ENCODE measurements around the gene TASP1.
"Not testable (repeated sequence)": the region's sequence is repeated elsewhere in the genome, so short reads cannot be mapped to it uniquely, and the experiment has no call there.

TASP1 gene

DNA sequence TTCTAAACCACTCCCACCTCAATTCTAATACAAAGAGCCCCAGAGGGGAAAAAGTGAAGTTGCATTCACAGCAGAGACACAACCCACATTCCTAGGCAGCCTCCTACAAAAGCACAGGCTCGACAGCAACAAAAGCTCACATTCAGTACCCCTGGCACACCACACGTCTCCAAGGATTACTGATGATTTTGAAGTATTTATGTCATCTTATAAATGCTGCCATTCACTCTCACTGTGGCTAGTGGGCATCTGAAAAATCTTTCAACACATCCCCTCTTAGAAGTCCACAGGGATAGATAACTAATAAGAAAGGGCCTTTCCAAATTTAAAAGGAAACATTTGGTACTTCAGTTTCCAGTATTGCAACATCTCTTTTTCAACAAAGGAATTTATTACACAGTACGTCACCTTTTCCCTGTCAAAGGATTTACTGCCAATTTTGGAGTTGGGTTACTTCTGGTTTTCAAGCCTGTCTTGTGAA is 146.7 kb downstream of the TASP1 start:
- DNase-seq (ENCODE audit: low spot score), result no peak

DNA sequence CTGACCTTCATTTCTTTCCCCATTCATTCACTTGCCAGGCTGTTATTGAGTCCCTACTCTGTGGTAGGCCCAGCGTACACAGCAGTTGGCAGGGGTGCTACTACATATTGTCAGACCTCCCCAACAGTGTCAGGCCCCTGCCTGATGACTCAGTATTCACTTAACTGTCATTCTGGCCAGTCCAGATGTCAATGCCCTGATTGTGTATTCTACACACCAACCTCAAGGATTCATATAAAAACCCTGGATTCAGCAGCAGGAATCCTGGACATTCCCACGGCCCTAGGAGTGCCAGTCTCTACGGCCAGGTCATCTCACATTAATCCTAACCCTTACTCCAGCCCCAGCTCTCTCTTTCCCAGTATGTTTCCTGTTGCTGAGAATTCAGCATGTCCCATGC is 151.5 kb downstream of the TASP1 start:
- no peak for DNase-seq (ENCODE audit: low spot score)

GRCh38 chr20:13486694-13487093 is 152.0 kb downstream of the TASP1 start:
- DNase-seq (ENCODE audit: low spot score), result no peak

DNA sequence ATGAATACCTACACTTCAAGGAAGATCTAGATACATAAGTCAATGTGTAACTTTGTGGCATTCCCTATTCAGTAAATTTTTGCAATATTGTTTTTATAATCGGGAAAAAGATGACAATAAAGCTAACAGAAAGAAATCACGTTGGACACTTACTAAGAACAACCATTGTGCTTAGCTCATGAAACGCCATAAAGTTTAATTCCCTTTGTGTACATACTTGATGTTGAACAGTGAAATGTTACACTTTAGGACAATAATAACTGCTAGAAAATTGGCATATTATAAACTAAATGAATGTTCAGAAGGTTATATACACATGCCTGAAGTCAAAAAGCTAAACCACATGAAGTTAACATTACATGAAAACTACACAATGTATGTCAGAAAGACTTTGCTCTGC is 153.2 kb downstream of the TASP1 start:
- DNase-seq (ENCODE audit: low spot score), result no peak

DNA sequence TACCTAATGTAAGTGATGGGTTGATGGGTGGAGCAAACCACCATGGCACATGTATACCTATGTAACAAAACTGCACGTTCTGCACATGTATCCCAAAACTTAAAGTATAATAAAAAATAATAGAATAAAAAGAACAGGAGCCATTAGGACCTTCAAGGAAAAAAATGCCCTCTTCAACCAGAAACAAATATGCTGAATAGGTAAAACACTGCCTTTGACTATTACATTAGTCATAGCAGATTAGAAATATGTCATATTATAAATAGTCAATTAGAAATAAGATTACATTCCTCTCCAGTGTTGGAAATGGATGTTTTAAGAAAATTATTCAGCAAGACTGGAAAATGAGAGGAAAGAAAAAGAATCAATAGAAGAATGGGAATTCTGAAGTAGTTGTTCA is 153.7 kb downstream of the TASP1 start:
- DNase-seq (ENCODE audit: low spot score), result not testable (repeated sequence)

DNA sequence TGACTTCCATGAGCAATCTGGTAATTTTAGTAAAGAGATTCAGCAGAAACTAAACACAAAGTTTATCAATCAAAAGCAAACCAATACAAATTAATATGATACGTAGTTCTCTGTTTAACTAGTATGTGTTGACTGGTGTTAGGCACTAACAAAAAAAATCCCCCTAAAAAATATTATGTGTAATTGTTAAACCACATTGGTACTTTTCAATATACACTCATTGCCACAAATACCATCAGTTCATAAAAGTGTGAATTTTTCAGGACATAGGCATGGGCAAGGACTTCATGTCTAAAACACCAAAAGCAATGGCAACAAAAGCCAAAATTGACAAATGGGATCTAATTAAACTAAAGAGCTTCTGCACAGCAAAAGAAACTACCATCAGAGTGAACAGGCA is 155.3 kb downstream of the TASP1 start:
- not testable (repeated sequence) for DNase-seq (ENCODE audit: low spot score)

GRCh38 chr20:13478366-13478765 is 160.4 kb downstream of the TASP1 start:
- no peak for DNase-seq (ENCODE audit: low spot score)

- DNase-seq (ENCODE audit: low spot score), result no peak
These were observed 164.3 kb downstream of the TASP1 start for GRCh38 chr20:13474467-13474866.

GRCh38 chr20:13469262-13469661 is 169.5 kb downstream of the TASP1 start:
- no peak for DNase-seq (ENCODE audit: low spot score)

- DNase-seq (ENCODE audit: low spot score), result no peak
These were observed 170.6 kb downstream of the TASP1 start for GRCh38 chr20:13468166-13468565.

DNA sequence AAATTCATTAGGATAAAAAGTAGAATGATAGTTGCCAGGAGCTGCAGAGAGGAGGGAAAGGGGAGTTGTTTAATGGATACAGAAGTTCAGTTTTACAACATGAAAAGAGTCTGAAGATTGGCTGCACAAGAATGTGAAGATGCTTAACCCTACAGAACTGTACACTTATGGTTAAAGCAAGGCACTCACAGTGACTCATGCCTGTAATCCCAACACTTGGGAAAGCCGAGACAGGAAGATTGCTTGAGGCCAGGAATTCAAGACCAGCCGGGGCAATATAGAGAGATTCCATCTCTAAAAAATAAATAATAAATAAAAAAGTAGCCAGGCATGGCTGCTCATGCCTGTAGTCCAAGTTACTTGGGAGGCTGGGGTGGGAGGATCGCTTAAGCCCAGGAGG is 174.0 kb downstream of the TASP1 start:
- no peak for DNase-seq (ENCODE audit: low spot score)

DNA sequence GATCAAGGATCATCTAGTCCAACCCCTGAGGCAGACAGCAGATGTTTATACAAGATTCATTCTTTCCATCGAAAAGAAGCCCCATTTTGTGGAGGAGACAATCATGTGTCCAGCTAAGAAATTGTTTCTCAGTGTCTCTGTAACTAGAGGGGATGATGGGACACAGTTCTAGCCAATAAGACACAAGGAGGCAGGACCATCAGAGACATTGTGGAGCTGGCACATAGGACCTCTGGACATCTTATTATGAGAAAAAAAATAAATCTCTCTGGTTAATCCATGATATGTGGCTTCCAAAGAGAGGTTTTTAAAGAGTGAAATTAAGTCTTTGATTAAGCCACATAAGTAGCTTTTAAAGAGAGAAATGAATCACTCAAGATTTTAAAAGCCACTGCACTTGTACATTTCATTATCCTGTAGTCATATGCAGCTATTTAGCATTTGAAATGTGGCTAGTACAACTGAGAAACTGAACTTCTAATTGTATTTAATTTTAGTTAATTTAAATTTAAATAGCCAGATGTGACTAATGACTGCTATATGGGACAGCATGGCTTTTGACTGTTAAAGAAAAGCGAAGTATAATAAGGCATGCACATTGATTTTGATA is 176.8 kb downstream of the TASP1 start:
- DNase-seq (ENCODE audit: low spot score), result no peak

DNA sequence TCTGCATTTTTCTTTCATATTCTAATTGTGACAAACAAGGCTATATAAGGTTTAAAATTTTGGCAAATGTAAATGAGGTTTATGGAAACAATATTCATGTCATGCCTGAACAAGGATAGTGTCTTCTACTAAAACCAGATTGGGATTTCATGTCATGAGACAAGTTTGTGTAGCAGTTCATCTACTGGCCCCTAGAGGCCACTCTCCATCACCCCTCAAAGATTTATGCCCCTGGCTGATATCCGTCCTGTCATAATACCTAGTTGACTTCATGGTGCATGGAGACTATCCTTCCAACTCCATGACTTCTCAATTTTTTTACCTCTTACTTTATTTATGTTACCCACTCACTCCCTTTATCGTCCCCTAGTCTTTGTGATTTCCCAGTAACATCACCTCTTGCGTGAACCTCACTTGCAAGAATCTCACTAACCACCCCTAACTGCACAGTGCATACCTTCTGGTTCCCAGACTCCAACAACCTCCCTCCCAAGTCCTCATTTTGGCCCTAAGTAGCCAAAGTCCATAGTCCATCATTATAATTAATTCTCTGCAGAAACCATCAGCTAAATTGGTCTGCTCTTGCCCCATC is 179.8 kb downstream of the TASP1 start:
- DNase-seq (ENCODE audit: low spot score), result peak; percentile 54

GRCh38 chr20:13457487-13457886 is 181.2 kb downstream of the TASP1 start:
- no peak for DNase-seq (ENCODE audit: low spot score)

DNA sequence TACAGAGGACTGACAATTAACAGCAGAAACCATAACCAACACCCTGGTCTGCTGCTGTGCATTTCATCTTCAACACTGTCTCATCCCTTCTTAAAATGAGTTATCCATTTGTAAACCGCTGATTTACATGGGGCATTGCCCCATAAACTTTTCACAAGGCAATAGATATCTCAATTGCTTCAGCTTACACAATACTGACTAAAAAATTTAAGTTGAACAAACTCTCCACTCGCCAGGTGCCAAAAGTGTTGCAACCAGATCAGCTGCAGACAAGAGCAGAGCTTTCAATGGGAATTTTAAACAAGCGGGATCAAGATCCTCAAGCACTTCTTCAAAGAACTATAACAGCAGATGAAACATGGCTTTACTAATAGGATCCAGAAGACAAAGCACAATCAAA is 183.0 kb downstream of the TASP1 start:
- DNase-seq (ENCODE audit: low spot score), result no peak

DNA sequence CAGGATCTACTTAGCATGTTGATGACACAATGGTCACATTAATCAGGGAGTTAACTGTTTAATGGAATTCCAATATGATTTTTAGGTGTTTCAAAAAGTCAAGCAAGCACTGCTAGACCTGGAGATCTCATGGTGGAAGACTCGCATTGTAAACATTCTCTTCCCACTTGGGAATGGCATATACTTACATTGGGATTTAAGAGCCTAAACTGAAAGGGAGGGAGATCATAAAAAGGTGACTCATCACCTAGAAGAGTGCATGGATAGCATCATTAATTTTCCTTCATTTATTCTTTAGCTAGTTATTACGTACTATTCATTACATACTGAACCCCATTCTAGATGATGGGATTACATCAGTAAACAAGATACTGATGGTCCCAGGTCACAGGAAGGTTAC is 185.4 kb downstream of the TASP1 start:
- DNase-seq (ENCODE audit: low spot score), result no peak

- no peak for DNase-seq (ENCODE audit: low spot score)
These were observed 186.1 kb downstream of the TASP1 start for GRCh38 chr20:13452470-13453124.

GRCh38 chr20:13449868-13450434 is 188.8 kb downstream of the TASP1 start:
- DNase-seq (ENCODE audit: low spot score), result no peak

GRCh38 chr20:13447385-13448180 is 191.1 kb downstream of the TASP1 start:
- DNase-seq (ENCODE audit: low spot score), result no peak

GRCh38 chr20:13443690-13444089 is 195.0 kb downstream of the TASP1 start:
- no peak for DNase-seq (ENCODE audit: low spot score)

DNA sequence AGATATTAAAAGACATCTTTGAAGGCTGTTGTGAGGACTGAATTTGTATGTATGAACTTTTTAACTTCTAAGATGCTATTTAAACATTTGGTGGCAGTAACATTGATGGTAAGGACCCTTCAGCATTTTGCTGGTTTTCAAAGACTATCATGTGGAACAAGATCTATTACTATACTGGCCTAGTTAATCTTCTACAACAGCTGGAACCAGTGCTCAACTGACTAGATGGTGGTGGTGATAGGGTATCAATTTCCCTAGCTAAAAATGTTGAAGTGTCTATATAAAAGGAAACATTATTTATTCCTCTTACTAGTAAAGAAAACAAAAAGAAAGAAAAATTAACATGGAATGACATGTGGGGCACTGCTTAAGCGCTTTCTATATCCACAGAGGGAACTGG is 195.7 kb downstream of the TASP1 start:
- DNase-seq (ENCODE audit: low spot score), result no peak

- no peak for DNase-seq (ENCODE audit: low spot score)
These were observed 197.3 kb downstream of the TASP1 start for GRCh38 chr20:13441388-13441787.

All from germinal center (tissue), 1 donor.